RKO (cell line): ENCODE data around the gene MAD2L2.

Experiments
- DNase-seq: peaks from one replicate; pipeline ENCODE4 v3.0.0-alpha.2; 2016; ENCODE audit warnings: low spot score

MAD2L2 gene

DNA sequence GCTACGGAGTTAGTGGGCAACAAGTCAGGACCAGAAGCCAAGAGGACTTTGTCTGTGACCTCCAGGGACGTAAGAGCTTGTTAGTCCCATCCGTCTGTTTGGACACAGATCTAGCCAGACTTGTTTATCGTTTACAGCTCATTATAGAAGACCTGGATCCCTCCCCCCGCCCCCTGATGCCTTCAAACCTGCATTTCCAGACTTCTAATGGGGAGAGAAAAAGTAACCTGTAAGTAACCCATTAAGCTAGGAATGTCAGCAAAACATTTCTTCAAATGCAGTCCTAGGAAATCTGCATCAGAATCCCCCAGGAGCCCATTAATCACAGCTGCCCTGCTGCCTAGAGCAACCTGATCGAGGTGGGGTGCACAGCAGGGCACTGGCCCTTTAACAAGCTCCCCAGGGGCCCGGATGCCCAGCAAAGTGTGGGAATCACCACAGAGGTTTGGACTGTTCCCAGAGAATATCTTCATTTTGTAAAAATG is 1.4 kb upstream of the MAD2L2 start:
- DNase-seq, result no peak

- DNase-seq, result no peak
Measured at GRCh38 chr1:11680270-11681070, 478 bp downstream of the MAD2L2 start.

DNA sequence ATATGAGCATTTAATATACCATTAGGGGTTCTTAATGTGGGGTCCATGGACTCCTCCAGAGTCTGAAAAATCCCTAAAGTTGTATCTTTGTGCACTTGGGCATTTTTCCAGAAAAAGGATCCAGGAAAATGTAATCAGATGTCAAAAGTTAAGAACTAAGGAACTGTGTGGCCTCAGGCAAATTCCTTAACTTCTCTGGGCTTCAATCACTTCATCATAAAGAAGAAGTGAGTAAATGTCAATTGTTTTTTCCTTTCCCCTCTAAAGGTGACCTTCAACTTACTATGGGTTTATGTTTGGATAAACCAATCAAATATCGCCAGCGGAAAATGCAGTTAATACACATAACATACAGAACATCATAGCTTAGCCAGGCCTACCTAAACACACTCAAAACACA is 2.5 kb downstream of the MAD2L2 start:
- DNase-seq, result no peak

GRCh38 chr1:11676386-11677103 is 4.4 kb downstream of the MAD2L2 start:
- DNase-seq, result no peak

GRCh38 chr1:11675325-11675724 is 5.6 kb downstream of the MAD2L2 start:
- no peak for DNase-seq

DNA sequence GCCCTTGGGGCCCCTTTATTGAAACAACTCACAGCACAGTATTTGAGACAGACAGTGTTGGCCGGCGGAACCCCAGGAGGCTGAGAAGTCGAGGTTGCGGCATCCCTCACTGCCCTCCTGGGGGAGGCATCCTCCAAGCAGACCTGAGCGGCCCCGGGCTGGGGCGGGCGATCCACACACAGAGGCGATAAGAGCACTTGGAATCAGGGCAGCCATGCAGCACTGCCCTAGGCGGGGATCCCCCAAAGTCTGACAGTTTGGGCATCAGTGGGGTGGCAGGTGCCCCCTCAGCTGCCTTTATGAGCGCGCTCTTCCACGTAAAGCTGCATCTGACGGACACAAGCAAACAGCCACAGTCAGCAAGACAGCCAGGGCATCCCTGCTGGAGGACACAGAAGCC is 6.5 kb downstream of the MAD2L2 start:
- DNase-seq, result no peak

DNA sequence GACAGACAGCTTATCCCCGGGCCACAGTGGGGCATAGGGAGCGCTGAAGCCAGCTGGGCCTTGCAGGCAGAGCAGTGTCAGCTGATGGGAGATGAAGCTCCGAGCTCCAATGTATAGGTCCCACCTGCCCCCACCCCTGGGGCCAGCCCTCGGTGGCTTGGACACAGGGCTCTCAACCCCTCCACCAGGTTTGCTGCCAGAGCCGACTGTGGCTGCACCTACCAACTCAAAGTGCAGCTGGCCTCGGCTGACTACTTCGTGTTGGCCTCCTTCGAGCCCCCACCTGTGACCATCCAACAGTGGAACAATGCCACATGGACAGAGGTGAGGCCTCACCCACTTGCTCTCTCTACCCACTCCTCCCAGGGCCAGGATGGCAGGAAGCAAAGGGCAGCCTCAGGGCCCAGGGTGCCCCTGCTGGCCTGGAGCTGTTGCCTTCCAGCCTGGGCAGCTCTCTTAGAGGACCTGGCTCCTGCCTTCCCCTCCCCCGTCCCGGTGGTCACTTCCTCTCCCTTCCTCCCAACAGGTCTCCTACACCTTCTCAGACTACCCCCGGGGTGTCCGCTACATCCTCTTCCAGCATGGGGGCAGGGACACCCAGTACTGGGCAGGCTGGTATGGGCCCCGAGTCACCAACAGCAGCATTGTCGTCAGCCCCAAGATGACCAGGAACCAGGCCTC is 7.7 kb downstream of the MAD2L2 start:
- DNase-seq, result no peak

DNA sequence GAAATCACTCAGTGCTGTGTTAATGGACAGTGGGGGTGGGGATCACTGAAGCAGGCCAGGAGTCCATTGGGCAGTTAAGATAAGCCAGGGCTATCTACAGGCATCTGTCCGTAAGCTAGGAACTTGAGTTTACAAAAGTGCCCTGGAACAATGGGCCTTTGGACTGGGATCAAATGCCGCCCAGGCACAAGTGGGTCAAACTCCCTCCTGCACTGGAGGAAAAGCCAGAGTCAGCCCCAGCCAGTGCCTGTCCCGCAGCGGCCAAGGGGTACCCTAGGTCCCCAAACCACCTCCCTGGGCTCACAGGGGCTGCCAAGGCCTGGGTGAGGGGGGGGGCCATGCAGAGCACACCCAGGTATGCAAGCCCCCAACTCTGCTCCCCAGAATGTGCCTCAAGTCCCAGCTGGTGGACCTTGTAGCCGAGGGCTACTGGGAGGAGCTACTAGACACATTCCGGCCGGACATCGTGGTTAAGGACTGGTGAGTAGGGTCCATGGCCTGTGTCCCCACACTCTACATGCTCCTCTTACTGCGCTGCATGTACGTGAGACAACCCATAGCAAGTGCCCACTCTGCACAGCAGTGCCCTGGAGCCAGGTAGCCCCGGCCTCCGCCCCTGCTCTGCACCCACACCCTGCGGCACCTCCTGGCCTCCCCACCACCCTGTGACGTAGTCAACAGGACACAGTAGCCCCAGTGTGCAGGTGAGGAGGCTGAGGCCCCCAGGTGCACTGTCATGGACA is 9.2 kb downstream of the MAD2L2 start:
- DNase-seq, result no peak

DNA sequence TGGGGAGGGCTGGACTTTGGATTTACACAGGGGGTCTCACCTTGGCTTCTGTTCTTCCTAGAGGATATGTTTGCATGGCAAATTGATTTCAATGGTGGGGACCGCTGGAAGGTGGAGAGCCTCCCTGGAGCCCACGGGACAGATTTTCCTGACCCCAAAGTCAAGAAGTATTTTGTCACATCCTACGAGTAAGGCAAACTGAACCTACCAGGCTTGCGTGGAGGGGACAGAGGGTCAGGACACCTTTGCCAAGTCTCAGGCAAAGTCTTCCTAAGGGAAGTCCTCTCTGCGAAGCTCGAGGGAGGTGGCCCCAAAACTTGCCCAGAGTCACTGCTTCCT is 9.8 kb downstream of the MAD2L2 start:
- no peak for DNase-seq

DNA sequence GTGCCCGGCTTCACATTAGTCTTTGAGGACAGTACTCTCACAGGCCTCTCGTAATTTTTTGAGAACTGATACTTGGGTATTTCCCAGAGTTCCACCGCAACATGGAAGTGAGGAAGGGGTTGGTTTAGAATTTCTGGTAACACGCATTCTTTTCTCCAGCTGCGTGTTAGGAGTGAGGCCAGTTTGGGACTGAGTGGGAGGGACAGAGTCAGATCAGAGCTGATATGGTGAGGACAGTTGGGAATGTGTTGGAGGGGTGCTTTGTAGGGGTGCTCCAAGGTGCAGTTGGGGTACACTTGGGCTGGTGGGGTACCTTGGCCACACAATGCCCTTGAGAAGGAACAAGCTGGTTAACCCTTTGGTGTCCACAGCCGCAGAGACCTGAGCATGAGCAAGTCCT is 10.2 kb downstream of the MAD2L2 start:
- DNase-seq, result no peak

DNA sequence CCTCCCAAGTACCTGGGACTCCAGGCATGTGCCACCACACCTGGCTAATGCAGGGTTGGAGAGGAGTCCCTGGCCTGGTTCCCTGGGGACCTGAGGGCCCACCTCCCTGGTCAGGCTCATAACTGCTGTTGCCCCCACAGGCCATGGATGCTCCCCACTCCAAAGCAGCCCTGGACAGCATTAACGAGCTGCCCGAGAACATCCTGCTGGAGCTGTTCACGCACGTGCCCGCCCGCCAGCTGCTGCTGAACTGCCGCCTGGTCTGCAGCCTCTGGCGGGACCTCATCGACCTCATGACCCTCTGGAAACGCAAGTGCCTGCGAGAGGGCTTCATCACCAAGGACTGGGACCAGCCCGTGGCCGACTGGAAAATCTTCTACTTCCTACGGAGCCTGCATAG is 12.4 kb downstream of the MAD2L2 start:
- DNase-seq, result no peak

DNA sequence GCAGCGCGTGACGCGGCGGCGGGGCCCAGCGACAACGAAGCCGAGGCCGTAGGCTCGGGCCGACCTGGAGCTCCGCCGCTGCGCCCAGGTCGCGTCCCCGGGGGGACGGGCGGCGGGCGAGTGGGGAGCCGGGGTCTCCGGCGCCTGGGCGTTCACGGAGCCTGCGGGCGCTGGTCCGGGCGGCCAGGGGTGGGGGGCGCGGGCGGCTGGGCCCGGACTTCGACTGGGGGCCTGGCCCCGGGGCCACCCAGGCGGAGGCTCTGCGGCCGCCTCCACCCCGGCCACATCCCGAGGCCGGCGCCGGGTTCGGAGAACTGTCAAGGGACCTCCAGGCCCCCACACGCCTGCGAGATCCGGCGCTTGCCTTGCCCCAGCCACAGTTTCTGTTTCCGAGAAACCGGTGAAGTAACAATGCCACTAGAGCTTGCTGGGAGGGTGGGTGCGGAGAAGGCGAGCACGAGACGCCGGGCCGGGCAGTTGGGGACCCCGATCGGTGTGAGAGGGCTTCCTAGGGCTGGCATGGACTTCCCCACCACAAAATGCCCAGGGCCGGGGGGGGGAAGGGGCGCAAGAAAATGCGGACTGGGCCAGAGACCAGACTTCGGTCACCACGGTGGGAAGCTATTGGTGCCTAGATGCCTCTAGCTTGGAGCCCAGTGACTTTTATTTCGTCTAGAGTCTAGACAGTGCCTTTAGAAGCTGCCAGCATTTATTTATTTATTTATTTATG is 16.4 kb downstream of the MAD2L2 start:
- peak; percentile 34 for DNase-seq

GRCh38 chr1:11661103-11661502 is 19.8 kb downstream of the MAD2L2 start:
- DNase-seq, result no peak

- DNase-seq, result no peak
Measured at GRCh38 chr1:11659748-11660147, 21.2 kb downstream of the MAD2L2 start.

DNA sequence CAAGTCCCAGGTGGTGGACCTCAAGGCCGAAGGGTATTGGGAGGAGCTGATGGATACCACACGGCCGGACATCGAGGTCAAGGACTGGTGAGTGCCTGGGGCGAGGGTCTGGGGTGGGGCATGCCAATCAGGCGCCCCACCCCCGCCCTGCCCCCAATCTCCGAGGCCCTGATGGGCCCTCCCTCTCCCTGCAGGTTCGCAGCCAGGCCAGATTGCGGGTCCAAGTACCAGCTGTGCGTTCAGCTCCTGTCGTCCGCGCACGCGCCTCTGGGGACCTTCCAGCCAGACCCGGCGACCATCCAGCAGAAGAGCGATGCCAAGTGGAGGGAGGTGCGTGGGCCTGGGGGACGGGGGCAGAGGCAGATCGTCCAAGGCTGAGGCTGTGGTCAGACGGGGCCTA is 22.4 kb downstream of the MAD2L2 start:
- no peak for DNase-seq

DNA sequence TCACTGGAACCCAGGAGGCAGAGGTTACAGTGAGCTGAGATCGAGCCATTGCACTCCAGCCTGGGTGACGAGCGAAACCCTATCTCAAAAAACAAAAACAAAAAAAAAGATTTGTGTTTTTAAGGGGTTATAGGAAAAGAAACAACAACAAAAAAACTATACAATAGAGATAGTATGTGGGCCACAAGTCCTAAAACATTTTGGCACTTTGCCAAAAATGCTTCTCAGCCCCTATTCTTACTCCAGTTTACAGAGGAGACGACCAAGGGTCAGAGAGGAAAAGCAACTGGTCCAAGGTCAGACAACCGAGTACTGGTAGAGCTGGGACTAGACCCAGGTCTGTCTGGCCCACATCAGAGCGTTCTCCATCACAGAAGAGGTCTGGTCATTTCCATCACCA is 23.3 kb downstream of the MAD2L2 start:
- no peak for DNase-seq

- peak; percentile 32 for DNase-seq
Measured at GRCh38 chr1:11654939-11655808, 25.8 kb downstream of the MAD2L2 start.

DNA sequence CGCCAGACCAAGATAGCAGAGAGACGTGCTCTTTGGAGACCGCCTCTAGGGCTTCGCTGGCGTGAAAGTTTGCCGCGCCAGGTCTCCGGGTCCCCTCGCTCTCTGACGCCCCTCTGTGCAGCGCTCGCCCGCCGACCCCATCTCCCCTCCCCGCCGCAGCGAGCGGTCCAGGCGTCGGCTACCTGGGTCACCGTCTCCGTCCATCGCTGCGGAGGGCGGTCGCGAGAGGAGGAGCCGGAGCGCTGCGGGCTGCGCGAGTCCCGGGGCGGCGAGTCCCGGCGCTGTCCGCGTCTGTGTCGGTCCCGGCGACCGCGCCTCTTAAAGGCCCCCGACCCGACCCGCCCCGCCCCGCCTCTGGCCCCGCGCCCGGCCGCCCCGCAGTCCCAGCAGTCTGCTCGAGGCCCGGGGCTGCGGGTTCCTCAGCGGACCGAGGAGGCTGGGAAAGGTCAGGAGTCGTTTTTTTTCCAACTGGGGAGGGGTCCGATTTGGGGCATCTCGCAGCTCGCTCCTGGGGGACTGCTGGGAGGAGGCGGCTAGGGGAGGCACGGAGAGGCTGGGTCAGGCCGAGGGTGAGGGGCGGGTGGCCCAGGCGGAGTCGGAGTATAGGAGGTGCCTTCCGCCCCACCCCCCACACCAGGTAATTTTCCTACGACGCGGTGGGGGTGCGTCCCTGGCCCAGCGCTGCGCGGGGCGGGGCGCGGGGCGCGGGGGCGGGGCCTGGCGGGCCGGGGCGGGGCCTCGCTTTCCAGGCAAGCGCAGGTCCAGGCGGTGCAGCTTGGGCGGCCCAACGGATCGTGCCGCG is 26.6 kb downstream of the MAD2L2 start, which contains the start of the genes FBXO2 and FBXO44:
FBXO2 (minus strand) TSS at position 293 of the 802 bp plus-strand sequence; CDS start at position 204, 89 bp downstream.
FBXO44 (plus strand) TSS at position 741 of the 802 bp plus-strand sequence. CDS start 959 bp downstream, outside the sequence.
- peak; percentile 31 for DNase-seq

DNA sequence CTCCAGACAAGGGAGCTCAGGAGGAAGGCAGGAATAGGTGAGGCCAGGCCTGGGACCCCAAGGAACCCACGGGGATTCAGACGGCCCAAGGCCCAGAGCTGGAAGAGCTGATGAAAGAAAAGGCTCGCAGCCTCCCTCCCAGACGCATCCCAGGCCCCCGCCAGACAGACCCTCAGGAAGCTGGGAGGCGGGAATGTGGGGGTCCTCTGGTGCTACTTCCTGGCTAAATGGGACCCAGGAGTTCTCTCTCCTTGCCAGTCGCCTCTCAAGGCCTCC is 27.1 kb downstream of the MAD2L2 start:
- no peak for DNase-seq
